Fibroblast of skin of left quadriceps (primary cell): ENCODE data around the gene SPCS2.
"Not testable (repeated sequence)": the region's sequence is repeated elsewhere in the genome, so short reads cannot be mapped to it uniquely, and the experiment has no call there.

Experiments
- DNase-seq, 2 experiments: peaks; one replicate each; pipeline ENCODE4 v3.0.0-alpha.2; 2013; ENCODE audit warnings: low read depth in 2 of 2

SPCS2 gene

GRCh38 chr11:74949753-74950137 is 679 bp downstream of the SPCS2 start:
- no peak for DNase-seq

DNA sequence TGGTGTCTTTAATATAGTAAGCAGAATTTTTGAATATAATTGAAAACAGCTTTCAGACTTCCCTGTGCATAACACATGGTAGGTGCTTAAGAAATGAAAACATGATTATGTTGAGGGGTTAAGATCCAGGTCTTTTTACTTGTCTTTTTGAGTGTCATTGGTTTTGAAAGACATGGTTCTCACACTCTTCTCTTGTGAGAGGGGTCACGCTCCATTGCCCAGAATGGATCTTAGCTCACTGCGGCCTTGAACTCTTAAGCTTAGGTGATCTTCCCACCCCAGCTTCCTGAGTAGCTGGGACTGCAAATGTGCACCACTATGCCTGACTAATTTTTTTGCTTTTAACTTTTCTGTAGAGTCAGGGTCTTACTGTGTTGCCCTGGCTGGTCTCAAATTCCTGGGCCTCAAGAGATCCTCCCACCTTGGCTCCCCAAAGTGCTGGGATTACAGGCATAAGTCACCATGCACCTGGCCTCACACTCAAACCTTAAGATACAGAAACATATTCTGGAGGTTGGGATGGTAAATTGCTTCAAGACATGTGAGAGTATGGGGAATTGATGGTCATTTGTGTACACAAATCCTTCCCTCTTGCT is 1.4 kb downstream of the SPCS2 start:
- no peak for DNase-seq

- DNase-seq: no peak
Measured at GRCh38 chr11:74951226-74951625, 2.2 kb downstream of the SPCS2 start.

DNA sequence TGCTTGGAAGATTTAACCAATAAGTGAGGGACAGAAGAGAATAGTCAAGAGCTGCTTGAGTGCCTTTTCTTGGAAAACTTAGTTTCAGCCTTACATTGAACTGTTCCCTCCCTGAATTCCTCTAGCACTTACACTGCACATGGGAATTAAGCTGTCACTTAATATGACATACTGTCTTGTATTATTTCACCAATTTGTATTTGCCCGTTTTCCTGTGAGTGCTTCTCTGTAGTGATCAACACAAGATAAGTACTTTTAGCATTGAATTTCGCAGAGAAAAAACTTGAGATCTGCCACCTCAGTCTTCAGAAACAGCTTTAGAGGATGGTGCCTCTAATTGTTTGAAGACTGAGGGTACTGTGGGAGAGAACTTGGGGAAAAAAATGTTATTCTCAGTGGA is 3.7 kb downstream of the SPCS2 start:
- no peak for DNase-seq

DNA sequence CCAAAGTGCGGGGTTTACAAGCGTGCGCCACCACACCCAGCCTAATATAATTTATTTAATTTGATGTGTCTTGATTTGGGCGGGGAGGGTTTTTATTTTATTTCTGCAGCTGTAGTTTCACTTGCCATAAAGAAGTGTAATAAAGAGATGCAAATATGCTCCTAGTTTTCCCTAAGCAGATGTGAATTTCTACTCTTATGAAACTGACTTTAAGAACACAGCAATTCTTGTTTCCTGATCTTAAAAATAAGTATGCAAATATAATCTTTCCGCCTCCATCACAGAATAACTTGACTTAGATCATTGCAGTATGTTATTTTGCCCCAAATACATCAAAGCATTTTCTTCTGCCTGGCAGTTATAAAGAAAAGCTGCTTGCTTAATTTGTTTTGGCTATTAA is 4.4 kb downstream of the SPCS2 start:
- no peak for DNase-seq

GRCh38 chr11:74954199-74954598 is 5.1 kb downstream of the SPCS2 start:
- no peak for DNase-seq

DNA sequence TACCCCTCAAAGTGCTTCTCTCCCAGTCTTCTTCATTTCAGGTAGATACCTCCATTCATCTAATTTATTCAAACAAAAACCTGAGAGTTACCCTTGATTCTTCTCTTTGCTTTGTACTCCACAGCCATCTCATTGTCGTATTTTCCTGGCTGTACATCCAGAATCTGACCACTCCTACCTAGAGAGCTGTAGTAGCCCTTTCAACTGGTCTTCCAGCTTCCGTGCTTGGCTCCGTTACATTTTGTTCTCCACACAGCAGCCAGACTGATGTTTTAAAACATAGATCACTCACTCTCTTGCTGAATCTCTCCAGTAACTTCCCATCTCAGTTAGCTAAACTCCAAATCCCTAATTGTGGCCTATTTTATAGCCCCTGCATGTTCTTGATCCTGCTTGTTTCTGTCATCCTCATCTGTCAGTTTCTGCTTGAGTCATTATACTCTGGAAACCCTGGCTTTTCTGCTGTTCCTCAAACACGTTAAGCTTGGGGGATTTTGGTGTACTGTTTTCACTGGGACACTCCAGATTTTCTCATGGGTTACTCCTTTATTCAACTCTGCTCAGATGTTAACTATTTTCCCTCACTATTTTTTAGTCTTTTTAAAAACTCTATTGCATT is 7.4 kb downstream of the SPCS2 start:
- DNase-seq: no peak

DNA sequence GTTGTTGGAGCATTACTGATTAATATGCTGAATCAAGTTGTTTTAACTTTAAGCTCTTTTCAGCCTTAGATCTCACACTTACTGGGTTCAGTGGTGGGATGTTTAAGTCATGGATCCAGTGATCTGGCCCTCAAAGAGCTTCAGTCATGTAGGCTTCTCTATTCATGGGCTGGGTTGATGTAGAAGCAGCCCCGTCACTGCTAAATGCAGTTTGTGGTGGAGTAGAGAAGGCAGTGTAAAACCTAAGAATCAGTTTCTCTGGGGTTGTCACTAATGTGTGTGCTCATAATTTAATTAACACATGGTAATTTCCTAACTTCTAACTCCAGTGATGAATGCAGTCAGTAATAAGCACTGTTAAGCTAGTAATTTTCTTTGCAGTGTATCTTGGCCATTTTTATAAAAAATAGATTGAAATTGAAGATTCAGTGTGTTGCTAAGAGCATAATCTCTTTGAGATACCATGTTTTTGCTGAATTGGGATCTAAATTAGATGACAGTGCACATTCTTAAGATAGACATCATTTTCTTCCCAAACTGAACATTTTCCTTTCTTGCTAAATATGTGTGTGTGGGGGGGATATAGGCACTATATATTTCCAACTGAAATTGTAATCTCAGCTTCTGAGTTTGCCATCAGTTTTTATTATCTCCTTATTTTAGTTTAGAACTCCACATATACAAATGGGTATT is 9.0 kb downstream of the SPCS2 start:
- no peak for DNase-seq

DNA sequence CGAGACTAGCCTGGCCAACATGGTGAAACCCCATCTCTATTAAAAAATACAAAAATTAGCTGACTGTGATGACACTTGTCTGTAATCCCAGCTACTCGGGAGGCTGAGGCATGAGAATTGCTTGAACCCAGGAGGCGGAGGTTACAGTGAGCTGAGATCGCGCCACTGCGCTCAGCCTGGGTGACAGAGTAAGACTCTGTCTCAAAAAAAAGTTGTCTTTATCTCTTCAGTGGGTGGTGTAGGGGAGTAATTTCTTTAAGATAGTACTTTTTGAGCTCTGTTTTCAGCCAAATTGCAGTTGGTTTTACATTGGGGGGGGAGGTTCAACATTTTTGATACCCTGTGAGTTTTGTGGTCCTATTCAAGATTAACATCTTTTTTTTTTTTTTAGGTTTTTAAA is 11.1 kb downstream of the SPCS2 start:
- DNase-seq: not testable (repeated sequence)

DNA sequence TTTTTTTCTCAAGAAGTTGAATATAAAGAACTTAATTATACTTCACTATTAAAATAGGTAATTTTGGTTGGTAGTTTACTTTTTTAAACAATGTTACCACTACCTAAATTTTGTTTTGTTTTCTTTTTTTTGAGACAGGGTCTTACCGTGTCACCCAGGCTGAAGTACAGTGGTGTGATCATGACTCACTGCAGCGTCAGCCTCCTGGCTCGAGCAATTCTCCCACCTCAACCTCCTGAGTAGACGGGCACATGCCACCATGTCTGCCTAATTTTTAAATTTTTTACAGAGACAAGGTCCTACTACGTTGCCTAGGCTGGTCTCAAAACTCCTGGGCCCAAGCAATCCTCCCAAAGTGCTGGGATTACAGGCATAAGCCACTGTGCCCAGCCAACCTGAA is 17.6 kb downstream of the SPCS2 start:
- no peak for DNase-seq

- no peak for DNase-seq
Measured at GRCh38 chr11:74970852-74971395, 21.9 kb downstream of the SPCS2 start.

DNA sequence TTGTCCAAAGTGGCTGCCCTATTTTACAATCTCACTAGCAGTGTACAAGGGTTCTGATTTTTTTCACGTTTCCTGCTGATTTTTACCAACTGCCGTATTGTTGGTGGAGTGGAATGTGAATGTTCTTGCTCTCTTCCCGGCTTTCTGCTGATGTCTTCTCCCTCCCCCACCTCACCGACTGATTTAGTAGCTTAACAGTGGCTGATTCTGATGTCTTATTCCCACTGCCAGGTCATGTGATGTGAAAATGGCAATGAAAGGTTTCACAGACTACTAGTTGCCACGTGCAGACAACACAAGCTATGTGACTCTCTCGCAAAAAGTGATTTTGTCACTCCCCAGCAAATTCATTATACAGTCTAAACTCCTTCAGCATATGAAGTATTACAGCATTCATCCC is 22.4 kb downstream of the SPCS2 start:
- no peak for DNase-seq

- no peak for DNase-seq
Measured at GRCh38 chr11:74978041-74978440, 29.0 kb downstream of the SPCS2 start.

DNA sequence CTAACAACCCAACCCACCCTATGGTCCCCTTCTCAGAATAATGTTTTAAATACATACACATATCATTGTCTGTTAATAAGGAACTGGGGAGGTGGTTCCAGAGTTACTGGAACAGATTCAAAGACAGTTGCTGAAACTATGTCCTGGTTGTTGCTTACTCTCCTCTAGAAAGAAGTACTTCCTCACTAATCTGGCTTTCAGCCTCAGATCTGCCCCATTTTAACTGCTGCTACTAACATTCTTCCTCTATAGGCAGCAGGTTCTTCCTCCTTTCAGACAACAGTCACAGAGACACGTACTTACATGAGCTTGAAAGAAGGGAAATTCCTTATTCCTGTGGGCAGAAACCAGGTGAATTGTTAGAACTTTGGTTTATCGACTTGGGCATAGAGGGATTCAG is 31.6 kb downstream of the SPCS2 start:
- DNase-seq: no peak

DNA sequence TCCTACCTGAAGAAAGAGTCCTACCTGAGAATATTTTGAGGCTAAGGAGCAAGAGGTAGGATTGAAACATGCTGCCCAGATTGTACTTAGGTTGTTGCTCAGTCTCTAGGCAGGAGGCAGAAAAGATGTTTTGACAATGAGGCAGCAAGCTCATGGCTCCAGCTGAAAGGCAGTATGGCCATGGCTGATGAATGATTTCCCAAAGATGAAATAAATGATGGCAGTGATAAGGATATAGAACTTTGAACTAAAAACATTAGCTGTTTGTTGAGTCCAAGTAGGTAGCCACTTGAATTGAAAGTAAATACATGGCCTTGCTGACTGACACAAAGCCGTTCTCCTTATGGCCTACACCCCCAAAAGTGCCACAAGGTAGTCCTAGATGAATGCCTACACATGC is 32.8 kb downstream of the SPCS2 start:
- DNase-seq: no peak

GRCh38 chr11:74984070-74984469 is 35.0 kb downstream of the SPCS2 start:
- no peak for DNase-seq

- no peak for DNase-seq
Measured at GRCh38 chr11:74984730-74985129, 35.7 kb downstream of the SPCS2 start.

- peak; percentile 32 to 44 for DNase-seq
Measured at GRCh38 chr11:74988541-74989259, 39.6 kb downstream of the SPCS2 start, which contains the start of gene NEU3. NEU3 (plus strand) TSS chr11:74988933; CDS start chr11:74989061, 128 bp downstream.

DNA sequence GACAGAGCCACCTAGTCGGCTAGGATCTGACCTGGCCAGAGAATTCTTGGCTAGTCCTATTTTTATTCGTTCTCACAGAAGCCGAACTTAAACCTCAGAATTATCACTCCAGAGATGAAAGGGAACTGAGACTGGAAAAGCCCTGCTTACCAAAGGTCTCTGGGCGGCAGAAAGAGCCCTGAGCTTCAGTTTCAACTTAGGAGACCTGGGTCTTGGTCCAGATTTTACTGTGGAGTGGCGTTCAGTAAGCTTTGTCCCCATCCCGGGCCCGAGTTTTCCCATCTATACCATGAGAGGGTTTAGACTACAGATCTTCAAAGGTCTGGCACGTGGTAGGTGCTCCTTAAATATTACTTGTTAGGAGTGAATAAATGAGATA is 40.2 kb downstream of the SPCS2 start:
- DNase-seq: no peak

DNA sequence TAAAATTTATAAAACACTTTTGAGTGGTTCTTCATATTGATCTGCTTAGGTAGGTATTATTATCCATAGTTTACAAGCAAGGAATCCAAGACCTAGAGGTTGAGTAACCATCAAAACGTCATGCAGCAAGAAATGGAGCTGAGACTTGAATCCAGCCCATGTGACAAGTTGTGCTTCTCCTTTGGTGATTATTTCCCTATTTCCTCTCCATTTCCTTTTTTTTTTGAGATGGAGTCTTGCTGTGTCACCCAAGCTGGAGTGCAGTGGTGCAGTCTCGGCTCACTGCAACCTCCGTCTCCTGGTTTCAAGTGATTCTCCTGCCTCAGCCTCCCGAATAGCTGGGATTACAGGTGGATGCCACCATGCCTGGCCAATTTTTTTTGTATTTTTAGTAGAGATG is 41.1 kb downstream of the SPCS2 start:
- not testable (repeated sequence) for DNase-seq

DNA sequence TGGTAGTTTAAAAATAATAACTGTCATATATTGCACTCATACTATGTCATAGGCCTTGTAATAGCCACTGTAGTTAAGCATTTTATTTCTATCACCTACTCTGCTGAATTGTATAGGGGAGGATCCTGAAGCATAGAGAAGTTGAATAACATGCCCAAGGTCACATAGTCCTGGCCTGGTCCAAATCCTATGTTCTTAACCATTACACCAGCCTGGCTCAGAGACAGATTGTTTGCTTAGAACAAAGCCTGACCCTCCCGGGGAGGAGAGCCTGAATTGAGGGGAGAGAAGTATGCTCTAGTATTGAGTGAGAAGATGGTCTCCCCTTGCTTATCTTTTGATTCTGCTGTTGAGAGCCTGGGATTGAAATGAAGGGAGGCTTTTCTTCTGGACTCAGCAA is 41.9 kb downstream of the SPCS2 start:
- no peak for DNase-seq

GRCh38 chr11:74992852-74993251 is 43.8 kb downstream of the SPCS2 start:
- no peak for DNase-seq
